ENCODE measurements around the gene SPATA24.
A peak's percentile ranks its signal among the peaks of the same experiment; 100 is the strongest.

Gene SPATA24, protein sequence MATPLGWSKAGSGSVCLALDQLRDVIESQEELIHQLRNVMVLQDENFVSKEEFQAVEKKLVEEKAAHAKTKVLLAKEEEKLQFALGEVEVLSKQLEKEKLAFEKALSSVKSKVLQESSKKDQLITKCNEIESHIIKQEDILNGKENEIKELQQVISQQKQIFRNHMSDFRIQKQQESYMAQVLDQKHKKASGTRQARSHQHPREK

GRCh38 chr5:139403787-139404483 lies at the start of gene SPATA24:
Gene SPATA24 (minus strand): TSS chr5:139404089. CDS start chr5:139404060, 29 bp downstream.
- Histone ChIP-seq H3K4me1 (ENCODE audit: insufficient read depth, low read length) (peaks cover 26% of the 10 kb centered on the region), H3K36me3 (ENCODE audit: insufficient read depth, low read length) (no peaks in the 10 kb centered on the region), H3K27me3 (ENCODE audit: insufficient read depth, low read length, poor library complexity) (no peaks in the 10 kb centered on the region), H3K9me3 (ENCODE audit: insufficient read depth, low read length, severe bottlenecking) (no peaks in the 10 kb centered on the region), H3K4me2 (ENCODE audit: insufficient read depth, low read length) (peak within 1 kb of the TSS; percentile 89), H3K27ac (ENCODE audit: low read length) (peak within 1 kb of the TSS; percentile 88), H2AFZ (ENCODE audit: low read depth, low read length) (peak within 1 kb of the TSS; percentile 81), H3K79me2 (ENCODE audit: insufficient read depth, low read length) (0 out of 2 replicates have a peak, but pooled peaks cover 4% of the 10 kb centered on the region), H4K20me1 (ENCODE audit: insufficient read depth, low read length) (0 out of 2 replicates have a peak, but pooled peaks cover 3% of the 10 kb centered on the region), H3K4me3 (ENCODE audit: low read depth in 1 of 2, low read length in 2 of 2) (peak within 1 kb of the TSS; percentile 20 to 67; a peak in 3 of 4 replicates), H3K9ac (ENCODE audit: low read depth, low read length) (peak within 1 kb of the TSS; percentile 65)
- ATAC-seq (ENCODE audit: insufficient read depth, low read depth) (peak; percentile 88), DNase-seq (peak; percentile 99)
- TF ChIP-seq, protein P1, sequence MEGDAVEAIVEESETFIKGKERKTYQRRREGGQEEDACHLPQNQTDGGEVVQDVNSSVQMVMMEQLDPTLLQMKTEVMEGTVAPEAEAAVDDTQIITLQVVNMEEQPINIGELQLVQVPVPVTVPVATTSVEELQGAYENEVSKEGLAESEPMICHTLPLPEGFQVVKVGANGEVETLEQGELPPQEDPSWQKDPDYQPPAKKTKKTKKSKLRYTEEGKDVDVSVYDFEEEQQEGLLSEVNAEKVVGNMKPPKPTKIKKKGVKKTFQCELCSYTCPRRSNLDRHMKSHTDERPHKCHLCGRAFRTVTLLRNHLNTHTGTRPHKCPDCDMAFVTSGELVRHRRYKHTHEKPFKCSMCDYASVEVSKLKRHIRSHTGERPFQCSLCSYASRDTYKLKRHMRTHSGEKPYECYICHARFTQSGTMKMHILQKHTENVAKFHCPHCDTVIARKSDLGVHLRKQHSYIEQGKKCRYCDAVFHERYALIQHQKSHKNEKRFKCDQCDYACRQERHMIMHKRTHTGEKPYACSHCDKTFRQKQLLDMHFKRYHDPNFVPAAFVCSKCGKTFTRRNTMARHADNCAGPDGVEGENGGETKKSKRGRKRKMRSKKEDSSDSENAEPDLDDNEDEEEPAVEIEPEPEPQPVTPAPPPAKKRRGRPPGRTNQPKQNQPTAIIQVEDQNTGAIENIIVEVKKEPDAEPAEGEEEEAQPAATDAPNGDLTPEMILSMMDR (IDR thresholded peaks at IDR 0.05; ENCODE audit: borderline replicate concordance, extremely low read depth, low read length, poor library complexity, severe bottlenecking), result no peak
- TF ChIP-seq EZH2 (IDR thresholded peaks at IDR 0.05; ENCODE audit: borderline replicate concordance, low read depth, low read length, severe bottlenecking), result no peak

DNA sequence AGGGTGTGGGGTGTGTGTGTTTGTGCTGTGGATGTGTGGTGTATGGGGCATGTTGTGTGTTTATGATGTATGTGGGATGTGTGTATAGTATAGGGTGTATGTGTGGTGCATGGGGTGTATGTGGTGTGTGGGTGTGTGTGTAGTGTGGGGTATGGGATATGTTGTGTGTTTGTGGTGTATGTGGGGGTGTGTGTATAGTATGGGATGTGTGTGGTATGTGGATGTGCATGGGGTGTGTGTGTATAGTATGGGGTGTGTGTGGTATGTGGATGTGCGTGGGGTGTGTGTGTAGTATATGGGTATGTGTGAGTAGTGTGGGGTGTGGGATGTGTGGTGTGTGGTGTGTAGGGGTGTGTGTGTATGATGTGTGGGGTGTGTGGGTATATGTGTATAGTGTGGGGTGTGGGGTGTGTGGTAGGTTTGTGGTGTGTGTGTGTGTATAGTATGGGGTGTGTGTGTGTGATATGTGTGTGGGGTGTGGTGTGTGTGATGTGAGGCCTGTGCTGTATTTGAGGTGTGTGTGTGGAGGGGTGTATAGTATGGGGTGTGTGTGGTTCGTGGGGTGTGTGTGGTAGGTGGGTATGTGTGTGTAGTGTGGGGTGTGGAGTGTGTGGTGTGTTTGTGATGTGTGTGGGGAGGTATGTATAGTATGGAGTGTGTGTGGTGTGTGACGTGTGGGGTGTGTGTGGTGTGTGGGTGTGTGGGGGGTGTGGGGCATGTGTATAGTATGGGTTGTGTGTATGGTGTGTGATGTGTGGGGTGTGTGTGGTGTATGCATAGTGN lies 48.2 kb upstream of the SPATA24 start:
- Histone ChIP-seq H3K36me3 (ENCODE audit: insufficient read depth, low read length) (no peaks in the 10 kb centered on the region), H3K27ac (ENCODE audit: low read length) (no peak overlapping the region), H3K79me2 (ENCODE audit: insufficient read depth, low read length) (no peaks in the 10 kb centered on the region), H3K4me3 (ENCODE audit: low read depth in 1 of 2, low read length in 2 of 2) (no peak overlapping the region), H3K9ac (ENCODE audit: low read depth, low read length) (no peak overlapping the region), H4K20me1 (ENCODE audit: insufficient read depth, low read length) (no peaks in the 10 kb centered on the region), H3K27me3 (ENCODE audit: insufficient read depth, low read length, poor library complexity) (no peaks in the 10 kb centered on the region), H3K9me3 (ENCODE audit: insufficient read depth, low read length, severe bottlenecking) (no peaks in the 10 kb centered on the region), H3K4me1 (ENCODE audit: insufficient read depth, low read length) (no peaks in the 10 kb centered on the region), H2AFZ (ENCODE audit: low read depth, low read length) (no peak overlapping the region), H3K4me2 (ENCODE audit: insufficient read depth, low read length) (no peak overlapping the region)
- DNase-seq (no peak), ATAC-seq (ENCODE audit: insufficient read depth, low read depth) (no peak)
- TF ChIP-seq, protein P1 (IDR thresholded peaks at IDR 0.05; ENCODE audit: borderline replicate concordance, extremely low read depth, low read length, poor library complexity, severe bottlenecking), result no peak
- TF ChIP-seq EZH2 (IDR thresholded peaks at IDR 0.05; ENCODE audit: borderline replicate concordance, low read depth, low read length, severe bottlenecking), result no peak

DNA sequence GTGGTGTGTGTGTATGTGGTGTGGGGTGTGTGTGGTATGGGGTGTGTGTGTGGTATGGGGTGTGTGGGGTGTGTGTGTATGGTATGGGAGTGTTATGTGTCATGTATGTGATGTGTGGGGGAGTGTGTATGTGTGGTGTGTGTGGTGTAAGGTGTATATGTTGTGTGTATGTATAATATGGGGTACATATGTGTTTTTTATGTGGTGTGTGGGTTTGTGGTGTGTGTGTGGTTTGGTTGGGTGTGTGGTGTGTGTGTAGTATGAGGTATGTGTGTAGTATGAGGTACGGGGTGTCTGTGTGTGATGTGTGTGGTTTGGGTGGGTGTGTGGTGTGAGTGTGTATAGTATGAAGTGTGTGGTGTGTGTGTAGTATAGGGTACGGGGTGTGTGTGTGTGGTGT lies 47.3 kb upstream of the SPATA24 start:
- Histone ChIP-seq H3K9me3 (ENCODE audit: insufficient read depth, low read length, severe bottlenecking) (no peaks in the 10 kb centered on the region), H3K4me3 (ENCODE audit: low read depth in 1 of 2, low read length in 2 of 2) (no peak overlapping the region), H3K27me3 (ENCODE audit: insufficient read depth, low read length, poor library complexity) (no peaks in the 10 kb centered on the region), H3K79me2 (ENCODE audit: insufficient read depth, low read length) (no peaks in the 10 kb centered on the region), H4K20me1 (ENCODE audit: insufficient read depth, low read length) (no peaks in the 10 kb centered on the region), H3K27ac (ENCODE audit: low read length) (no peak overlapping the region), H3K4me2 (ENCODE audit: insufficient read depth, low read length) (no peak overlapping the region), H3K4me1 (ENCODE audit: insufficient read depth, low read length) (no peaks in the 10 kb centered on the region), H2AFZ (ENCODE audit: low read depth, low read length) (no peak overlapping the region), H3K36me3 (ENCODE audit: insufficient read depth, low read length) (no peaks in the 10 kb centered on the region), H3K9ac (ENCODE audit: low read depth, low read length) (no peak overlapping the region)
- ATAC-seq (ENCODE audit: insufficient read depth, low read depth) (no peak), DNase-seq (no peak)
- TF ChIP-seq, protein P1 (IDR thresholded peaks at IDR 0.05; ENCODE audit: borderline replicate concordance, extremely low read depth, low read length, poor library complexity, severe bottlenecking), result no peak
